Measurements from ENCODE around the gene RAC2.
A peak's percentile ranks its signal among the peaks of the same experiment; 100 is the strongest.

The RAC2 gene

GRCh38 chr22:37193629-37194191, 50.4 kb downstream of the RAC2 start:
- H3K9me3 ChIP-seq (replicated peaks; ENCODE audit: insufficient read depth, low read length): no peaks in the 10 kb centered on the region
- peak overlapping the region; percentile 29 for H3K4me3 ChIP-seq (ENCODE audit: low read length)
- H3K9ac ChIP-seq (ENCODE audit: low read length): peak overlapping the region; percentile 16; the same call in 1 of the 2 replicates
- peaks cover 29% of the 10 kb centered on the region for H3K4me1 ChIP-seq (ENCODE audit: low read length)
- H3K4me2 ChIP-seq (ENCODE audit: low read depth, low read length): peak overlapping the region; percentile 74
- H4K20me1 ChIP-seq (ENCODE audit: insufficient read depth, low read length): no peaks in the 10 kb centered on the region
- H3K27ac ChIP-seq (ENCODE audit: low read length): peak overlapping the region; percentile 44
- H3K79me2 ChIP-seq (ENCODE audit: low read length): peaks cover 7% of the 10 kb centered on the region
- no peaks in the 10 kb centered on the region for H3K27me3 ChIP-seq (replicated peaks; ENCODE audit: insufficient read depth, low read length)
- H2AFZ ChIP-seq (ENCODE audit: low read length): no peak overlapping the region
- peak; percentile 90 for DNase-seq
- TF ChIP-seq CTCF (IDR thresholded peaks at IDR 0.05; ENCODE audit: low read length) (no peak), EZH2phosphoT487 (IDR thresholded peaks at IDR 0.05; ENCODE audit: low read length) (no peak), EZH2 (optimal IDR thresholded peaks at IDR 0.05; ENCODE audit: low read depth, low read length) (no peak)
- no peaks in the 10 kb centered on the region for H3K36me3 ChIP-seq (replicated peaks; ENCODE audit: insufficient read depth, low read length)
- peaks cover 26% of the 10 kb centered on the region for H3F3A ChIP-seq (ENCODE audit: insufficient read depth, low read length)
- no peaks in the 10 kb centered on the region for H3K9me2 ChIP-seq (replicated peaks; ENCODE audit: insufficient read depth, low read length)

- Histone ChIP-seq H3K36me3 (replicated peaks; ENCODE audit: insufficient read depth, low read length) (no peaks in the 10 kb centered on the region), H3K4me3 (ENCODE audit: low read length) (no peak overlapping the region), H3K79me2 (ENCODE audit: low read length) (peaks cover 1% of the 10 kb centered on the region), H3F3A (ENCODE audit: insufficient read depth, low read length) (peaks cover 25% of the 10 kb centered on the region), H3K9me3 (replicated peaks; ENCODE audit: insufficient read depth, low read length) (no peaks in the 10 kb centered on the region), H2AFZ (ENCODE audit: low read length) (no peak overlapping the region), H4K20me1 (ENCODE audit: insufficient read depth, low read length) (no peaks in the 10 kb centered on the region), H3K4me2 (ENCODE audit: low read depth, low read length) (peak overlapping the region; percentile 74), H3K9me2 (replicated peaks; ENCODE audit: insufficient read depth, low read length) (no peaks in the 10 kb centered on the region), H3K27me3 (replicated peaks; ENCODE audit: insufficient read depth, low read length) (no peaks in the 10 kb centered on the region), H3K9ac (ENCODE audit: low read length) (no peak overlapping the region), H3K27ac (ENCODE audit: low read length) (no peak overlapping the region), H3K4me1 (ENCODE audit: low read length) (peaks cover 23% of the 10 kb centered on the region; the same call in 1 of the 2 replicates)
- no peak for DNase-seq
- TF ChIP-seq EZH2phosphoT487 (IDR thresholded peaks at IDR 0.05; ENCODE audit: low read length): no peak
- TF ChIP-seq CTCF (IDR thresholded peaks at IDR 0.05; ENCODE audit: low read length): no peak
- no peak for TF ChIP-seq EZH2 (optimal IDR thresholded peaks at IDR 0.05; ENCODE audit: low read depth, low read length)
Measured at GRCh38 chr22:37192741-37193140, 51.3 kb downstream of the RAC2 start.

- no peak overlapping the region for H3K27ac ChIP-seq (ENCODE audit: low read length)
Measured at GRCh38 chr22:37192204-37192603, 51.9 kb downstream of the RAC2 start.

More at GRCh38 chr22:37192204-37192603, 51.9 kb downstream of the RAC2 start:
- Histone ChIP-seq H3K4me2 (ENCODE audit: low read depth, low read length) (no peak overlapping the region), H3K36me3 (replicated peaks; ENCODE audit: insufficient read depth, low read length) (no peaks in the 10 kb centered on the region), H3F3A (ENCODE audit: insufficient read depth, low read length) (peaks cover 25% of the 10 kb centered on the region), H3K4me3 (ENCODE audit: low read length) (no peak overlapping the region), H3K4me1 (ENCODE audit: low read length) (peaks cover 21% of the 10 kb centered on the region; the same call in 1 of the 2 replicates), H3K9ac (ENCODE audit: low read length) (no peak overlapping the region), H3K27me3 (replicated peaks; ENCODE audit: insufficient read depth, low read length) (no peaks in the 10 kb centered on the region), H3K79me2 (ENCODE audit: low read length) (no peaks in the 10 kb centered on the region), H2AFZ (ENCODE audit: low read length) (no peak overlapping the region), H3K9me2 (replicated peaks; ENCODE audit: insufficient read depth, low read length) (no peaks in the 10 kb centered on the region), H4K20me1 (ENCODE audit: insufficient read depth, low read length) (no peaks in the 10 kb centered on the region), H3K9me3 (replicated peaks; ENCODE audit: insufficient read depth, low read length) (no peaks in the 10 kb centered on the region)
- DNase-seq: no peak
- TF ChIP-seq EZH2 (optimal IDR thresholded peaks at IDR 0.05; ENCODE audit: low read depth, low read length): no peak
- no peak for TF ChIP-seq CTCF (IDR thresholded peaks at IDR 0.05; ENCODE audit: low read length)
- TF ChIP-seq EZH2phosphoT487 (IDR thresholded peaks at IDR 0.05; ENCODE audit: low read length): no peak

Data from MM.1S (cell line).